Measurements from ENCODE around the gene MPZL1.
A peak's percentile ranks its signal among the peaks of the same experiment; 100 is the strongest.

MPZL1 gene

DNA sequence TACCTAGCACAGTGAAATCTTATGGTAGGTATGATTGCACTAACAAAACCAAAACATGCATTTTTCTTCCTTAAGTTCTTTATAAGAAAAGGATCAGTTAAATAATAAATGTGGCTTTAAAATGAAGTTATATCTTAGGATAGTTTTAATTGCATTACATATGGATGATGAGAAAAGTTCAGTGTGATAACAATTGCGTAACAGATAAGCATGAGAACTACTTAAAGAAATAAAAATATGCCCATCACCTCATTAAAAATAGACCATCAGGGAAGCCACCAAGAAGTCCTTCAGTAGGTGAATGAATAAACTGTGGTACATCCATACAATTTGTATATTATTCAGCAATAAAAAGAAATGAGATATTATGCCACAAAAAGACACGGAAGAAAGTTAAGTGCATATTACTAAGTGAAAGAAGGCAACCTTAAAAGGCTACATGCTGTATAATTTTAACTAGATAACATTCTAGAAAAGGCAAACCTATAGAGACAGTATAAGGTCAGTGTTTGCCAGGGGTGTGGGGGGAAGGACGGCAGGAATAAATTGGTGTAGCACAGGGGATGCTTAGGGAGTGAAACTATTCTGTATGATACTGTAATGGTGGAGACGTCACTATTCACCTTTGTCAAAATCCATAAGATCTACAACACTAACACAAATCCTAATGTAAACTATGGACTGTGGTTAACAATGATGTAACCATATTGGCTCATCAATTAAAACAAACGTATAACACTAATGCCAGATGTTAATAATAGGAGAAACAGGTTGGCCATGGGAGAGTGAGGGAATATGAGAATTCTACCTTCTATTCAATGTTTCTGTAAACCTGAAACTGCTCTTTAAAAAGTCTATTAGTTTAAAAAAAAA lies 42.9 kb downstream of the MPZL1 start:
- TF ChIP-seq RAD21 (IDR thresholded peaks at IDR 0.05; ENCODE audit: low read depth), result no peak
- 0 out of 2 replicates have a peak, but pooled peaks have one; percentile 13 for TF ChIP-seq CEBPB (IDR thresholded peaks at IDR 0.05)

DNA sequence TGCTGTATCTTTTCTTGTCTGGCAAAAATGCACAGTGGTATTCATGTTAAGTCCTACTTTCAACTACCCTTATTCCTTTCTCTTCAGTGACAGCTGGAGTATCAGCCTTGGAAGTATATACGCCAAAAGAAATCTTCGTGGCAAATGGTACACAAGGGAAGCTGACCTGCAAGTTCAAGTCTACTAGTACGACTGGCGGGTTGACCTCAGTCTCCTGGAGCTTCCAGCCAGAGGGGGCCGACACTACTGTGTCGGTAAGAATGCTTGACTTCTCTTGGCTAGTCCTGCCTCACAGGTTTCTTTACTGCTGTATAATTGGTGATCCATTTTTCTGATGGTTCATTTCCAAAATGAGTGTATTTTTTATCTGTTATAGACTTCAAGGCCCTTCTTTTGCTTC lies 43.7 kb downstream of the MPZL1 start:
- TF ChIP-seq TCF12 (IDR thresholded peaks at IDR 0.05; ENCODE audit: low read depth) (no peak), RAD21 (IDR thresholded peaks at IDR 0.05; ENCODE audit: low read depth) (no peak), CREB1 (IDR thresholded peaks at IDR 0.05; ENCODE audit: low read depth) (no peak), FOXM1 (IDR thresholded peaks at IDR 0.05; ENCODE audit: borderline replicate concordance, low read depth) (no peak), TEAD4 (IDR thresholded peaks at IDR 0.05) (no peak), TAF1 (IDR thresholded peaks at IDR 0.05; ENCODE audit: low read depth) (no peak), EGR1 (IDR thresholded peaks at IDR 0.05) (no peak), CEBPB (IDR thresholded peaks at IDR 0.05) (no peak), ZBTB7A (IDR thresholded peaks at IDR 0.05; ENCODE audit: low read depth) (no peak), NFIC (IDR thresholded peaks at IDR 0.05) (no peak), EP300 (IDR thresholded peaks at IDR 0.05; ENCODE audit: borderline replicate concordance) (no peak), YY1 (IDR thresholded peaks at IDR 0.05; ENCODE audit: low read depth) (no peak)
- TF ChIP-seq, protein P1, sequence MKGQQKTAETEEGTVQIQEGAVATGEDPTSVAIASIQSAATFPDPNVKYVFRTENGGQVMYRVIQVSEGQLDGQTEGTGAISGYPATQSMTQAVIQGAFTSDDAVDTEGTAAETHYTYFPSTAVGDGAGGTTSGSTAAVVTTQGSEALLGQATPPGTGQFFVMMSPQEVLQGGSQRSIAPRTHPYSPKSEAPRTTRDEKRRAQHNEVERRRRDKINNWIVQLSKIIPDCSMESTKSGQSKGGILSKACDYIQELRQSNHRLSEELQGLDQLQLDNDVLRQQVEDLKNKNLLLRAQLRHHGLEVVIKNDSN (IDR thresholded peaks at IDR 0.05), result no peak
- TF ChIP-seq, protein P2, sequence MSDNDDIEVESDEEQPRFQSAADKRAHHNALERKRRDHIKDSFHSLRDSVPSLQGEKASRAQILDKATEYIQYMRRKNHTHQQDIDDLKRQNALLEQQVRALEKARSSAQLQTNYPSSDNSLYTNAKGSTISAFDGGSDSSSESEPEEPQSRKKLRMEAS (IDR thresholded peaks at IDR 0.05), result no peak
- TF ChIP-seq, protein P3, sequence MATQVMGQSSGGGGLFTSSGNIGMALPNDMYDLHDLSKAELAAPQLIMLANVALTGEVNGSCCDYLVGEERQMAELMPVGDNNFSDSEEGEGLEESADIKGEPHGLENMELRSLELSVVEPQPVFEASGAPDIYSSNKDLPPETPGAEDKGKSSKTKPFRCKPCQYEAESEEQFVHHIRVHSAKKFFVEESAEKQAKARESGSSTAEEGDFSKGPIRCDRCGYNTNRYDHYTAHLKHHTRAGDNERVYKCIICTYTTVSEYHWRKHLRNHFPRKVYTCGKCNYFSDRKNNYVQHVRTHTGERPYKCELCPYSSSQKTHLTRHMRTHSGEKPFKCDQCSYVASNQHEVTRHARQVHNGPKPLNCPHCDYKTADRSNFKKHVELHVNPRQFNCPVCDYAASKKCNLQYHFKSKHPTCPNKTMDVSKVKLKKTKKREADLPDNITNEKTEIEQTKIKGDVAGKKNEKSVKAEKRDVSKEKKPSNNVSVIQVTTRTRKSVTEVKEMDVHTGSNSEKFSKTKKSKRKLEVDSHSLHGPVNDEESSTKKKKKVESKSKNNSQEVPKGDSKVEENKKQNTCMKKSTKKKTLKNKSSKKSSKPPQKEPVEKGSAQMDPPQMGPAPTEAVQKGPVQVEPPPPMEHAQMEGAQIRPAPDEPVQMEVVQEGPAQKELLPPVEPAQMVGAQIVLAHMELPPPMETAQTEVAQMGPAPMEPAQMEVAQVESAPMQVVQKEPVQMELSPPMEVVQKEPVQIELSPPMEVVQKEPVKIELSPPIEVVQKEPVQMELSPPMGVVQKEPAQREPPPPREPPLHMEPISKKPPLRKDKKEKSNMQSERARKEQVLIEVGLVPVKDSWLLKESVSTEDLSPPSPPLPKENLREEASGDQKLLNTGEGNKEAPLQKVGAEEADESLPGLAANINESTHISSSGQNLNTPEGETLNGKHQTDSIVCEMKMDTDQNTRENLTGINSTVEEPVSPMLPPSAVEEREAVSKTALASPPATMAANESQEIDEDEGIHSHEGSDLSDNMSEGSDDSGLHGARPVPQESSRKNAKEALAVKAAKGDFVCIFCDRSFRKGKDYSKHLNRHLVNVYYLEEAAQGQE (IDR thresholded peaks at IDR 0.05; ENCODE audit: low read depth), result no peak

DNA sequence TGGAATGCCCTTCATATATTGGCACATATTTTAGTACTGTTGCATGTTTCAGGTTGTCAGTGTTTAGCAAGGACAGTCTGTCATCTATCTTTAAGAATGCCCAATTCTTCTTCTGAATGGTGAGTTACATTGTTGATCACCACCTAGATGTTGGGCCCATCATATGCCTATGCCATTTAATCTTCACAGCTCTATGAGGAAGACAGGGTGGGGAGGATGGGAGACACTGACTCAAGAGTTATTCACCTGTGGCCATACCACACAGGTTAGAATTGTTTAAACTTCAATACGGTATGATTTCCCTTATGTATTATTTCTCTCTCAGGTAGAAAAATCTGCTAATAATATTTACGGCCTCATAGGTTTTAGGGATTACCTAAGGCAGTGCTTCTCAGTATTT lies 44.8 kb downstream of the MPZL1 start:
- no peak for TF ChIP-seq CREB1 (IDR thresholded peaks at IDR 0.05; ENCODE audit: low read depth)
- TF ChIP-seq, protein P1 (IDR thresholded peaks at IDR 0.05), result no peak
- TF ChIP-seq EGR1 (IDR thresholded peaks at IDR 0.05), result no peak
- TF ChIP-seq, protein P3 (IDR thresholded peaks at IDR 0.05; ENCODE audit: low read depth), result no peak
- TF ChIP-seq, protein P2 (IDR thresholded peaks at IDR 0.05), result no peak
- TF ChIP-seq TAF1 (IDR thresholded peaks at IDR 0.05; ENCODE audit: low read depth), result no peak
- no peak for TF ChIP-seq YY1 (IDR thresholded peaks at IDR 0.05; ENCODE audit: low read depth)
- TF ChIP-seq FOXM1 (IDR thresholded peaks at IDR 0.05; ENCODE audit: borderline replicate concordance, low read depth), result no peak
- no peak for TF ChIP-seq ZBTB7A (IDR thresholded peaks at IDR 0.05; ENCODE audit: low read depth)
- no peak for TF ChIP-seq RAD21 (IDR thresholded peaks at IDR 0.05; ENCODE audit: low read depth)
- no peak for TF ChIP-seq TCF12 (IDR thresholded peaks at IDR 0.05; ENCODE audit: low read depth)
- no peak for TF ChIP-seq TEAD4 (IDR thresholded peaks at IDR 0.05)
- no peak for TF ChIP-seq CEBPB (IDR thresholded peaks at IDR 0.05)
- no peak for TF ChIP-seq NFIC (IDR thresholded peaks at IDR 0.05)
- no peak for TF ChIP-seq EP300 (IDR thresholded peaks at IDR 0.05; ENCODE audit: borderline replicate concordance)

DNA sequence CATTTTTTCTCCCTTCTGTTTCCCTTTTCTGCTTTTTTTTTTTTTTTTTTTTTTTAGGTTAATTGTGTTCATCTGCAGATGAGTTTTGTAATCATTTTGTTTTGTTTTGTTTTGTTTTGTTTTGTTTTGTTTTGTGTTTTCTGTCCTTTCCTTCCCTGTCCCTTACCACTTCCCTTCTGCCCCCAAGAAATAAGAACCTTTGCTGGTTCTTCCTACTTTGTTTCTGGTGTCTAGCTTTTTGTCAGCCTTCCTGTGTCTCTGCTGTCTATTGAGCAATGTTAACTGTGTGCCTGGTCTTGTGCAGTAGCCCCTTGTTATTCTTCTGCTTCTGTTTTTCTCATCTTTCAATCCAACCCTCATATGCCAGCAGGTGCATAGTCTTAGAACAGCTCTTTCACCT lies 46.0 kb downstream of the MPZL1 start:
- TF ChIP-seq TEAD4 (IDR thresholded peaks at IDR 0.05), result no peak

DNA sequence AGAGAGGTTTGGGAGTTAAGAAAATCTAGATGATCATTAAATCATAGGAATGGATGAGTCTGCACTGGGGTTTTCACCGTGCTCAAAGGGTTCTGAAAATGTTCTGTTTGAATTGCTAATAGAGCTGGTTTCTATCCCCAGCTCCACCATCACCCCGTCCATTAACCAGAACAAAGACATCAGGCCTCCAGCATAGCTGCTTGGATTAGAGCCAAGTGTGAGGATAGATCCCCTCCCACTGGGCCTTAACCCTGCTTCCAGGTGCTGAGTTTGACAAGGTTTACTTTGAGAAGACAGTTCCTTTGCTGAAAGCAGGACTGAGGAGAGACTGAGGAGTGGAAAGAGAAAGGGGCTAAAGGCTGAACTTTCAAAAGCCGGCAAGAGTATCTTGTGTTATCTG lies 48.3 kb downstream of the MPZL1 start:
- TF ChIP-seq, protein P1 (IDR thresholded peaks at IDR 0.05), result no peak
- TF ChIP-seq TCF12 (IDR thresholded peaks at IDR 0.05; ENCODE audit: low read depth), result no peak

DNA sequence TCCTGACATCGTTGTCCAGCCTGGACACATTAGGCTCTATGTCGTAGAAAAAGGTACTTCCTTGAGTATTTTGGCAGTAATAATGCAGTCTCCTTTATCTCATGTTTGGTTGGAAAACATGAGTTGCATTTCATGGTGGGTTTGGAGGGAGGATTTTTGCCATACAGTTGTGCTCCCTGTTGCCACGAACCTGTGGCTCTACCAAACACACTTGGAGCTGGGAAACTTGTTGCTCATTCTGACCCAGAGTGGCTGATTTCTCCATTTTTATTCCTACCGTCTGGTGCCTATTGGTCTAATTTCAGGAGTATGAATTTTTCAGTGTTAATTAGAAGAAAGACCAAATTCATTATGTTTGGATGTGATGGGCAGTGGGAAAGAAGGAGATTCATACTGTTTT lies 50.7 kb downstream of the MPZL1 start:
- TF ChIP-seq TEAD4 (IDR thresholded peaks at IDR 0.05) (no peak), FOXM1 (IDR thresholded peaks at IDR 0.05; ENCODE audit: borderline replicate concordance, low read depth) (no peak), TAF1 (IDR thresholded peaks at IDR 0.05; ENCODE audit: low read depth) (no peak)
- TF ChIP-seq, protein P2 (IDR thresholded peaks at IDR 0.05), result no peak
